DOHH2 (cell line): Measurements from ENCODE around the gene FOXK1.

Source experiments
- H3F3A ChIP-seq: fragments of 200-600 bp; sonication (generic), shearing (Covaris generic); 2 replicates; pipeline ENCODE4 v1.6.0; 2016; ENCODE audit warnings: antibody characterized with exemption, mild to moderate bottlenecking; ENCODE audit not compliant: control insufficient read depth, insufficient read depth
- H3K27ac ChIP-seq: fragments of 200-600 bp; sonication (generic); 2 replicates; pipeline ENCODE4 v1.5.1; 2014; ENCODE audit warnings: low read depth, mild to moderate bottlenecking, low read length, moderate library complexity
- H3K27me3 ChIP-seq: fragments of 200-600 bp; sonication (generic); 2 replicates; pipeline ENCODE4 v1.6.1; 2014; ENCODE audit warnings: mild to moderate bottlenecking, low read length, mixed read lengths; ENCODE audit not compliant: control insufficient read depth
- H3K36me3 ChIP-seq: fragments of 200-600 bp; sonication (generic); 2 replicates; pipeline ENCODE4 v1.6.1; 2014; ENCODE audit warnings: mild to moderate bottlenecking, low read length, moderate library complexity, mixed read lengths; ENCODE audit not compliant: control insufficient read depth
- H3K4me1 ChIP-seq: fragments of 200-600 bp; sonication (generic); 2 replicates; pipeline ENCODE4 v1.6.1; 2014; ENCODE audit warnings: mild to moderate bottlenecking, low read length, mixed read lengths; ENCODE audit not compliant: control insufficient read depth
- H3K4me2 ChIP-seq: fragments of 200-600 bp; sonication (generic); 2 replicates; pipeline ENCODE4 v1.6.0; 2014; ENCODE audit warnings: mild to moderate bottlenecking, low read length, moderate library complexity
- H3K4me3 ChIP-seq: fragments of 200-600 bp; sonication (generic); 2 replicates; pipeline ENCODE4 v1.5.1; 2014; ENCODE audit warnings: mild to moderate bottlenecking, low read length, mixed read lengths
- H3K79me2 ChIP-seq: fragments of 200-600 bp; sonication (generic); 2 replicates; pipeline ENCODE4 v1.6.1; 2014; ENCODE audit warnings: mild to moderate bottlenecking, low read length, mixed read lengths; ENCODE audit not compliant: control insufficient read depth
- H3K9me2 ChIP-seq: fragments of 200-600 bp; sonication (generic); replicated peaks from 2 replicates; pipeline ENCODE4 v1.6.1; 2014; ENCODE audit warnings: mild to moderate bottlenecking, low read length, mixed read lengths; ENCODE audit not compliant: control insufficient read depth
- H3K9me3 ChIP-seq: fragments of 200-600 bp; sonication (generic); 2 replicates; pipeline ENCODE4 v1.6.1; 2014; ENCODE audit warnings: antibody characterized with exemption, low read length, mixed read lengths; ENCODE audit not compliant: control insufficient read depth, insufficient read depth
- H4K20me1 ChIP-seq: fragments of 200-600 bp; sonication (generic); 2 replicates; pipeline ENCODE4 v1.6.0; 2014; ENCODE audit warnings: low read depth, mild to moderate bottlenecking, antibody characterized with exemption, low read length, moderate library complexity; ENCODE audit not compliant: control insufficient read depth, insufficient read depth
- EZH2phosphoT487 ChIP-seq: fragments of 200-600 bp; sonication (generic); IDR thresholded peaks from 2 replicates; pipeline ENCODE4 v1.6.1; 2017; ENCODE audit warnings: borderline replicate concordance, mild to moderate bottlenecking, antibody characterized with exemption, low read length, moderate library complexity, mixed read lengths
- TF ChIP-seq, protein P1 (sequence below): fragments of 200-600 bp; sonication (generic); IDR thresholded peaks from one replicate; pipeline ENCODE4 v1.5.1; 2014; ENCODE audit warnings: antibody characterized with exemption, mild to moderate bottlenecking, low read depth, low read length; ENCODE audit not compliant: poor library complexity, severe bottlenecking

The FOXK1 gene

DNA sequence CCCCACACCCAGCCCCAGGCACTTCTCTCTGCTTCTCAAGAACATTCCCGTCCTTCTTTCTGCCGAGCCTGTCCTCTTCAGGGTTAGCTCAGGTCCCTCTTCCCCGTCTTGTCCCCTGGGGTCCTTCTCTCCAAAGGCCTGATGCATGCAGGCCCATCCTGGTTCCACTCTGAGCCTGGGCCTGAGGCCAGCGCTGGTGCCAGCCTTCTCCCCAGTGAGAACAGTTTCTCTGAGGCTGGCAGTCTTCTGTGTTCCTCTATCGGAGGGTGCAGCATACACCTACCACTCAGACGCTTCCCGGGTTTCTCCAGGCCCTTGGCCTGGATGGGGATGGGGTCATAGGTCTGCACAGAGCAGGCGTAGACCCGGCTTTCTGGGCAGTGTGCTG, 108.0 kb downstream of the FOXK1 start:
- Histone ChIP-seq H3K9me3 (no peaks in the 10 kb centered on the region), H3K4me3 (no peak overlapping the region), H4K20me1 (no peaks in the 10 kb centered on the region), H3K9me2 (no peaks in the 10 kb centered on the region), H3K36me3 (peaks cover 65% of the 10 kb centered on the region), H3K79me2 (no peaks in the 10 kb centered on the region), H3K4me1 (no peaks in the 10 kb centered on the region), H3K4me2 (no peak overlapping the region), H3K27ac (no peak overlapping the region), H3K27me3 (no peaks in the 10 kb centered on the region), H3F3A (no peaks in the 10 kb centered on the region)
- TF ChIP-seq EZH2phosphoT487: no peak
- TF ChIP-seq, protein P1, sequence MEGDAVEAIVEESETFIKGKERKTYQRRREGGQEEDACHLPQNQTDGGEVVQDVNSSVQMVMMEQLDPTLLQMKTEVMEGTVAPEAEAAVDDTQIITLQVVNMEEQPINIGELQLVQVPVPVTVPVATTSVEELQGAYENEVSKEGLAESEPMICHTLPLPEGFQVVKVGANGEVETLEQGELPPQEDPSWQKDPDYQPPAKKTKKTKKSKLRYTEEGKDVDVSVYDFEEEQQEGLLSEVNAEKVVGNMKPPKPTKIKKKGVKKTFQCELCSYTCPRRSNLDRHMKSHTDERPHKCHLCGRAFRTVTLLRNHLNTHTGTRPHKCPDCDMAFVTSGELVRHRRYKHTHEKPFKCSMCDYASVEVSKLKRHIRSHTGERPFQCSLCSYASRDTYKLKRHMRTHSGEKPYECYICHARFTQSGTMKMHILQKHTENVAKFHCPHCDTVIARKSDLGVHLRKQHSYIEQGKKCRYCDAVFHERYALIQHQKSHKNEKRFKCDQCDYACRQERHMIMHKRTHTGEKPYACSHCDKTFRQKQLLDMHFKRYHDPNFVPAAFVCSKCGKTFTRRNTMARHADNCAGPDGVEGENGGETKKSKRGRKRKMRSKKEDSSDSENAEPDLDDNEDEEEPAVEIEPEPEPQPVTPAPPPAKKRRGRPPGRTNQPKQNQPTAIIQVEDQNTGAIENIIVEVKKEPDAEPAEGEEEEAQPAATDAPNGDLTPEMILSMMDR: no peak

DNA sequence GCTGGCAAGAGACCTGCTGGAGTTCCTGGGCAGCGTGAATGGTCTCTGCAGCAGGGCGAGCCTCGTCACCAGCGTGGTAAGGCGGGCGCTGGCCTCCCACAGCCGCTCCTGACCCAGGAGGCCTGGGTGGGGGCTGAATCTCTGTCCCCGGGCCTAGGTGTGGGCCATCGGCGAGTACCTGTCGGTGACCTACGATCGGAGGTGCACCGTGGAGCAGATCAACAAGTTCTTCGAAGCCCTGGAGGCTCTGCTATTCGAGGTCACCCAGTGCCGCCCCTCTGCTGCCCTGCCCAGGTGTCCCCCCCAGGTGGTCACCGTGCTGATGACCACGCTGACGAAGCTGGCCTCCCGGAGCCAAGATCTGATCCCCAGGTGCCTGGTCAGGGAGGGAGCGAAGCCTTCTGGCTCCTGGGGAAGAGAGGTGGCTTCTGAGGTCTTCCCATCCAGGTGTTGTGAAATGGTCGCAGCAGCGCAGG, 108.5 kb downstream of the FOXK1 start:
- H3K4me1 ChIP-seq: no peaks in the 10 kb centered on the region
- no peaks in the 10 kb centered on the region for H3F3A ChIP-seq
- peaks cover 60% of the 10 kb centered on the region for H3K36me3 ChIP-seq
- no peak overlapping the region for H3K4me2 ChIP-seq
- no peak overlapping the region for H3K4me3 ChIP-seq
- no peaks in the 10 kb centered on the region for H3K79me2 ChIP-seq
- no peak overlapping the region for H3K27ac ChIP-seq
- no peaks in the 10 kb centered on the region for H3K9me3 ChIP-seq
- H3K27me3 ChIP-seq: no peaks in the 10 kb centered on the region
- no peaks in the 10 kb centered on the region for H3K9me2 ChIP-seq
- no peaks in the 10 kb centered on the region for H4K20me1 ChIP-seq
- no peak for TF ChIP-seq EZH2phosphoT487

DNA sequence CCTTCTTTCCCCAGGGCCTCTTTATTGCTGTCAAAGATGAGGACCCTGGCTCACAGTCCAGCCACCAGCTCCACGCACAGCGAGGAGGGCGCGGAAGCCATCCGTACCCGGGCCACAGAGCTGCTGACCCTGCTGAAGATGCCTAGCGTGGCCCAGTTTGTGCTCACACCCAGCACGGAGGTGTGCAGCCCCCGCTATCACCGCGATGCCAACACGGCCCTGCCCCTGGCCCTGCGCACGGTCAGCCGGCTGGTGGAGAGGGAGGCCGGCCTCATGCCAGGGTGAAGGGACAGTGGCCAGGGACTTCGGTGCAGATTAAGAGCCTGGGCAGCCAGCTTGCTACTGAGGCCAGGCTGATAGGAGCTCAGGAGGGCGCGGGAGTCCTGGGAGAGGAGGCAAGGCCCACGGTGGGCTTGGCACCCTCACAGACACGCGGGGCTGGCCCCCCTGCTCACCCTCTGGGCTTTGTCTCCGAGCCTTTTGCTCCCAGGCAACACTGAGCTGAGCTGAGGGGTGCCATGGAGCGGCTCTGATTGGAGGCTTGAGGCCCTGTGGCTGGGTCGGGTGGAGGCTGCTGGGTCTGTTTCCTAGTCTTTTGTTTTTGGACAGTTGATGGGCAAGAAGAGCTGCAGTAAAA, 109.1 kb downstream of the FOXK1 start:
- Histone ChIP-seq H3K4me1 (no peaks in the 10 kb centered on the region), H3K4me3 (no peak overlapping the region), H3K79me2 (no peaks in the 10 kb centered on the region), H3K36me3 (peaks cover 56% of the 10 kb centered on the region), H3F3A (no peaks in the 10 kb centered on the region), H3K4me2 (no peak overlapping the region), H3K9me3 (no peaks in the 10 kb centered on the region), H4K20me1 (no peaks in the 10 kb centered on the region), H3K27ac (no peak overlapping the region), H3K9me2 (no peaks in the 10 kb centered on the region), H3K27me3 (no peaks in the 10 kb centered on the region)
- TF ChIP-seq, protein P1: no peak
- TF ChIP-seq EZH2phosphoT487: no peak

DNA sequence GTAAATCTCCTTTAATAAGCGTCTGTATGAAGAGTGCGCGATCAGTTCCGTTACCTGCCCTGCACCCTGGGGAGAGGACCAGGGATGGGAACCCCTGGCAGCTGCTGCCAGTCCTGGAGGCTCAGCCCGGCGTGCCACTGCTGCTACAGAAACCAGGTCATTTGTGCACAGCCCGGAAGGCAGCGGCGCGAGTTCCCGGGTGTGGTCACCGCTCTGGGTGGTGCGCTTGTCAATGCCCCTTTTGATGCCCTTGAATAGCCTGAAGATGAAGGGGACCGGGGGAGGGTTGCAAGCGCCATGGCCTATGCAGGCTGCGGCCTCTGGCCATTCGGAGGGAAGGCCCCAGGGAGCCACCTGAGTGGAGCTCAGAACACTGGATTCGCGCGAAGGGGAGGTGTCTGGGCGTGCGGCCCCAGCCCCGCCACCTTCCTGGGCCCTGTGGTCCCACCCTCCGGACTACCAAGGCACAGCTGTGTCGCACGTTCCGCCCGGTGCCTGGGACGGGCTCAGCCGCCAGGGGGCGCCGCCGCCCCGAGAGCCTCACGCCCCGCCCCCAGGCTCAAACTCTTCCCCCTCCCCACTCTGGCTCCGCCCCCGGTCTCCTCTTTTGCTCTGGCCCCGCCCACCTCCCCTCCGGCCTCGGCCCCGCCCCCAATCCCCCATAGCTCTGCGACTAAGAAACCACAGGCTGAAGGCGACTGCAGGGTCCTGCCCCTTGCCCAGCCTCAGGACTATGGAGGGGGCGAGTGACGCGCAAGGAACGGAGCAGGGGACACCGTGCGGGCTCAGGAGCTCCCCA, 109.8 kb downstream of the FOXK1 start:
- Histone ChIP-seq H3K27ac (no peak overlapping the region), H4K20me1 (no peaks in the 10 kb centered on the region)
- TF ChIP-seq, protein P1: peak; percentile 95
- TF ChIP-seq EZH2phosphoT487: no peak

More for the DNA sequence above, 109.8 kb downstream of the FOXK1 start:
- H3K9me2 ChIP-seq: no peaks in the 10 kb centered on the region
- H3K27me3 ChIP-seq: no peaks in the 10 kb centered on the region
- no peaks in the 10 kb centered on the region for H3K79me2 ChIP-seq
- no peaks in the 10 kb centered on the region for H3K4me1 ChIP-seq
- H3K36me3 ChIP-seq: peaks cover 50% of the 10 kb centered on the region
- H3K9me3 ChIP-seq: no peaks in the 10 kb centered on the region
- no peak overlapping the region for H3K4me2 ChIP-seq
- no peak overlapping the region for H3K4me3 ChIP-seq
- no peaks in the 10 kb centered on the region for H3F3A ChIP-seq
